ENCODE results near the gene SERF1B.
"Not testable (repeated sequence)": the region's sequence is repeated elsewhere in the genome, so short reads cannot be mapped to it uniquely, and the experiment has no call there.

Gene SERF1B

DNA sequence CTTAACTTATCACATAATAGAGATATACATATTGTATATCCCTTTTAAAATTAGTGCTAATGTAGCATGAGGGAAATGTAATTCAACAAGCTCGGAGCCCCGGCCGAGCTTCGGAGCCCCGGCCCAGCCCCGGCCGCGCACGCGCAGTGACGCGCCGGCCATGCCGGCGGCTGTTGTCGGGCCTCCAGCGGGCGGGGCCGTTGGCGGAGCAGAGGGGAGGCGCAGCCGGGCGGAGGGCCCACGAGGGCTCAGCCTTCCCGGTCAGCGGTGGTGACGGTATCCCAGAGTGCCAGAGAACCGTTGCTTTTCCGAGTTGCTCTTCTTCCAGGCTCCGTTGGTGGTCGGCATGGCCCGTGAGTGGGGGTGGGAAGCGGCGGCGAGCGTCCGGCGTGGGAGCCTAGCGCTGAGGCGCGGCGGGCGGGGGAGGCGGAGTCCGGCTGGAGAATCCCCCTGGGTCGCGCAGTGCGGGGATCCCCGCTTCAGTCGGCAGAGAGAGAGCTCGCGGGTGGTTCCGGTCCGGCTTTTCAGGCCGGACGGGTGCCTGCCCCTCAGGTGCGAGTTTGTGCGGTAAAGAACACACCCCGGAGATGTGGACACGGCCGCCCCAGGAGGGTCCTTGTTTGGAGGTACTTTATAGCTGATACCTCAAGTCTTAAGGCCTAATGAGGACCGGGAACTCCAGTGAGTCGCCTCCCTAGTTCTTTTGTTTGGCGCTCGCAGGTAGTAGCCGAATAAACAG, at the start of gene SERF1B:
Gene SERF1B, plus strand, starts transcription at position 146 of the 739 bp plus-strand sequence. Its CDS starts 201 bp downstream, at position 347.
- DNase-seq (ENCODE audit: low read depth): not testable (repeated sequence)

DNA sequence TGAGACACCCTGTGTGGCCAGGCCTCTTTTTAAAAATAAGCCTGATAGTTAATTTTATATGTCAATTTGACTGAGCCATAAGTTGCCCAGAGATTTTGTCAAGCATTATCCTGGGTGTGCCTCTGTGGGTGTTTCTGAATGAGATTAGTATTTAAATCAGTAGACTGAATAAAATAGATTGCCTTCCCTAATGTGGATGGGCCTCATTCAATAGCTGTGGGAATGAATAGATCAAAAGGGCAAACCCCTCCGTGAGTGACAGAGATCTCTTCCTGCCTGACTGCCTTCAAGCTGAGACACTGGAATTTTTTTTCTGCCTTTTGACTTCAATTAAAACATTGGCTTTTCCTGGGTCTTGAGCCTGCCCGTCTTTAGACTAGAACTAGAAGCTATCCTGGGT, 33.3 kb upstream of the SERF1B start:
- H3K4me3 ChIP-seq (ENCODE audit: low read depth, low read length); DNase-seq (ENCODE audit: low read depth): not testable (repeated sequence)

More for the DNA sequence above, at the start of gene SERF1B:
- H3K4me3 ChIP-seq (ENCODE audit: low read depth, low read length): not testable (repeated sequence)

- not testable (repeated sequence) for H3K4me3 ChIP-seq (ENCODE audit: low read depth, low read length); DNase-seq (ENCODE audit: low read depth)
Observed at GRCh38 chr5:69995535-69995934, 29.5 kb upstream of the SERF1B start.

DNA sequence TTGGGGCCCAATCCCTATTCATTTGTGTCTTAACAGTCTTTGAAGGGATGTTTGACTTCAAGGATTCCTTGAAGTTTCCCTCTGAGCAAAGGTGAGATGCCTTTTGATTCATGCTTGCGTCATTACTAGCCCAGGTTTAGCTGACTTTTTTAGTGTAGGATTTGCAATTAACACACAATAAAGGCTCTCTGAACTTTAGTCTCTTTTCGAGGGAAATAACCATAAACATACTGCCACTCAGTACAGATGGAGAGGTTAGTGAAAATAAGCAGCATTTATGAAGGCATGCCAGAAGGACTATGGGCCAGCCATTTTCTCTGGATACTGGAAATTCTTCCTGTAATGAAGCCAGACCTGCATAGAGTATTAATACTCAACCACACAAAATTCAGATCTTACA, 4.4 kb upstream of the SERF1B start:
- H3K4me3 ChIP-seq (ENCODE audit: low read depth, low read length); DNase-seq (ENCODE audit: low read depth): not testable (repeated sequence)

DNA sequence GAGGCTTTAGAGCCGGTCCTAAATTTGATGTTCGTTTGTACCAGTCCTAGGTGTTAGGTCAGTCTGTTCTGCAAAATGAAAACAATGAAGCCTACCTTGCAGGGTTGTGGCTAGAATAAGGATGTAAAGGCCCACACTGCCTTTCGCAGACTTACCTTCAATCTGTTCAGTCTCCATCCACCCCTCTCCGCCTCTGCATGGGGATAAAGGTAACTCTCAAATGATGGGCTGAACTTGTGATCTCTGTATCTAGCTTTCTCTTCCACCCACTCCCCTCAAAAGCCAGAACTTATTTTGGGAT, 744 bp downstream of the SERF1B start:
- DNase-seq (ENCODE audit: low read depth); H3K4me3 ChIP-seq (ENCODE audit: low read depth, low read length): not testable (repeated sequence)

DNA sequence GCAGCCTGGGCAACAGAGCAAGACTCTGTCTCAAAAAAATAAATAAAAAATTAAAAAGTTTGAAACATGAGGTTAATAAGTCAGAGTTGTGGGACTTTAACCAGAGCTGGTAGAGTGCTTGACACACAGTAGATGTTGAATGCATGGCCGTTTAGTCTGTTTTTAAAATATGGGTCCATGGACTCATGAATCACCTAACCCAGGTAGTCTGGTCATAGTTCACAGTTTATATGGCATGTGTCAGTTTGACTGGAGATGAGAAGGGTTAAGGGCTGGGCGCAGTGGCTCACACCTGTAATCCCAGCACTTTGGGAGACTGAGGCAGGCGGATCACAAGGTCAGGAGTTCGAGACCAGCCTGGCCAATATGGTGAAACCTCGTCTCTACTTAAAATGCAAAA, 6.2 kb downstream of the SERF1B start:
- not testable (repeated sequence) for H3K4me3 ChIP-seq (ENCODE audit: low read depth, low read length); DNase-seq (ENCODE audit: low read depth)

- DNase-seq (ENCODE audit: low read depth); H3K4me3 ChIP-seq (ENCODE audit: low read depth, low read length): not testable (repeated sequence)
Observed at GRCh38 chr5:70041411-70041810, 16.4 kb downstream of the SERF1B start.

DNA sequence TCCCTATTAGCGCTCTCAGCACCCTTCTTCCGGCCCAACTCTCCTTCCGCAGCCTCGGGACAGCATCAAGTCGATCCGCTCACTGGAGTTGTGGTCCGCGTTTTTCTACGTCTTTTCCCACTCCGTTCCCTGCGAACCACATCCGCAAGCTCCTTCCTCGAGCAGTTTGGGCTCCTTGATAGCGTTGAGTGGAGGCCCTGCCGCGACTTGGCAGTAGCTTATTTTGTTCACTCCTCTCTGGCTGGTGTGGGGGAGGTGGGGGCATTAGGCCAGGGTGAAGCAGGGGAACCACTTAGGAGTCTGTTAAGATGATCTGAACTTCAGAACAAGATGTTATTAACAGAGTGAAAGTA, 24.7 kb downstream of the SERF1B start:
- not testable (repeated sequence) for DNase-seq (ENCODE audit: low read depth); H3K4me3 ChIP-seq (ENCODE audit: low read depth, low read length)

- not testable (repeated sequence) for H3K4me3 ChIP-seq (ENCODE audit: low read depth, low read length); DNase-seq (ENCODE audit: low read depth)
Observed at GRCh38 chr5:70056289-70056942, 31.4 kb downstream of the SERF1B start.

- DNase-seq (ENCODE audit: low read depth): not testable (repeated sequence)
Observed at GRCh38 chr5:70057140-70057539, 32.1 kb downstream of the SERF1B start.

DNA sequence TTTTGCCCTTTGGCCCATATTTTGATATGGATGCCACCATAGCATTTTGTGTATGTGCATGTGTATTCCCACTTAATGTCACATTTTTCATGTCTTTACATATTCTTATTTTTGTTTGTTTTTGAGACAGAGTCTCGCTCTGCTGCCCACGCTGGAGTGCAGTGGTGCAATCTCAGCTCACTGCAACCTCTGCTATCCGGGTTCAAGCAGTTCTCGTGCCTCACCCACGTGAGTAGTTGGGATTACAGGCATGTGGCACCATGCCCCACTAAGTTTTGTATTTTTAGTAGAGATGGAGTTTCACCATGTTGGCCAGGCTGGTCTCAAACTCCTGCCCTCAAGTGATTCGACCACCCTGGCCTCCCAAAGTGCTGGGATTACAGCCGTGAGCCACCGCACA, 52.6 kb downstream of the SERF1B start:
- not testable (repeated sequence) for DNase-seq (ENCODE audit: low read depth); H3K4me3 ChIP-seq (ENCODE audit: low read depth, low read length)

More at GRCh38 chr5:70057140-70057539, 32.1 kb downstream of the SERF1B start:
- H3K4me3 ChIP-seq (ENCODE audit: low read depth, low read length): not testable (repeated sequence)

DNA sequence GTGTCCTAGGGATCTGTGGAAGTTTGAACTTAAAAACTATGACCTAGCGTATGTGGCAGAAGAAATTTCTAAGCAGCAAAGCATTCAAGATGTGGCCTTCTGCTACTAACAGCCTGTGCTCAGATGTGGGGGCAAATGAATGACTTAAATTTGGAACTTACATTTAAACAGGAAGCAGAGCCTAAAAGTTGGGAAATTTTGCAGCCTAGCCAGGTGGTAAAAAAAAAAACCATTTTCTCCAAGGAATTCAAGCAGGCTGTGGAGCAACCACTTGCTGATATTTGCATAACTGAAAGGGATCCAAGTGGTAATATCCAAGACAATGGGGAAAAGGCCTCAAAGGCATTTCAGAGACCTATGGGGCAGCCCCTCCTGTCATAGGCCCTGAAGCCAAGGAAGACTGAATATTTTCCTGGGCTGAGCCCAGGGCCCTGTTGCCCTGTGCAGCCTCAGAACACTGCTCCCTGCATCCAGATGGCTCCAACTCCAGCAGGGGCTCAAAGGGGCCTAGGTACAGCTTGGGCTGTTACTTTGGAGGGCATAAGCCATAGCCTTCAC, 63.9 kb downstream of the SERF1B start:
- H3K4me3 ChIP-seq (ENCODE audit: low read depth, low read length); DNase-seq (ENCODE audit: low read depth): not testable (repeated sequence)

DNA sequence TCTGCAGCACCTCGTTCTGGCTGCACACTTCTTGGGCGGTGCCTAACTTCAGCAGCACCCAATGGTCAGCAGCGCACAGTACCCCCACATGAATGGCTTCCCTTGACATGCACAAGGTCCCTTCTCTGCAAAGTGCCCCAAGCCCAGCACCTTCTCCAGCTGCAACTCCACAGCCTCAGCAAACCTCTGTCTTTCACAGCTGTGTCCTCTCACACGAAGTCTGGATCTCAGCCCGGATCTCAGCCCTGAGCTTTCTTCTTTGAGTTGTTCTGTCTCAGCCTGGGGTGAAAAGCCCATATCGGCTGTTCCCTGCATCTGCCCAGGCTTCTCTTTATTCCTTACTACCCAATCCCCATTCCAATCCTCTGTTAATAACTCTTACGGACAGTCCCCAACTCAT, 66.7 kb downstream of the SERF1B start:
- H3K4me3 ChIP-seq (ENCODE audit: low read depth, low read length); DNase-seq (ENCODE audit: low read depth): not testable (repeated sequence)
